Gastrocnemius medialis (tissue), 4 donors: Measurements from ENCODE around the gene ALDH1A2. TPM values are rescaled to one million over a fixed set of nuclear protein-coding genes. Genes with fewer than 3 reads are reported as not detected.
A peak's percentile ranks its signal among the peaks of the same experiment; 100 is the strongest.

ENCODE experiments used
- ATAC-seq, 2 donors: fragments of 150-250 bp; one replicate each; pipeline ENCODE4 v1.9.1; 2016
- DNase-seq, 2 donors: peaks; one replicate each; pipeline ENCODE4 v3.0.0-alpha.2; 2019
- H3K27ac ChIP-seq, 4 donors: fragments of 200-600 bp; sonication (generic); 1 replicate in 1 of 4; 2 replicates in 3 of 4; pipeline ENCODE4 v1.5.1; 2016 to 2018; ENCODE audit warnings: mild to moderate bottlenecking in 2 of 4, moderate library complexity in 1 of 4
- H3K27me3 ChIP-seq, 3 donors: fragments of 200-600 bp; sonication (generic) in 2 of 3; 1 replicate in 1 of 3; 2 replicates in 2 of 3; pipeline versions ENCODE4 v1.5.1 to v1.6.0; 2016 to 2019; ENCODE audit warnings: mild to moderate bottlenecking in 1 of 3, moderate library complexity in 1 of 3
- H3K36me3 ChIP-seq, 2 donors: fragments of 200-600 bp; sonication (generic) in 1 of 2; one replicate each; pipeline ENCODE4 v1.5.1; 2017 to 2018
- H3K4me1 ChIP-seq, 2 donors: fragments of 200-600 bp; sonication (generic) in 1 of 2; one replicate each; pipeline ENCODE4 v1.5.1; 2016 to 2017; ENCODE audit warnings: mild to moderate bottlenecking in 2 of 2
- H3K4me3 ChIP-seq, 4 donors: fragments of 200-600 bp; sonication (generic) in 3 of 4; 1 replicate in 1 of 4; 2 replicates in 3 of 4; pipeline ENCODE4 v1.5.1; 2016 to 2019; ENCODE audit warnings: mild to moderate bottlenecking in 2 of 4
- H3K9me3 ChIP-seq, 3 donors: fragments of 200-600 bp; sonication (generic) in 2 of 3; 1 replicate in 1 of 3; 2 replicates in 2 of 3; pipeline ENCODE4 v1.5.1; 2016 to 2019
- POLR2A ChIP-seq, 2 donors: fragments of 450-650 bp; IDR thresholded peaks; one replicate each; pipeline ENCODE4 v1.6.1; 2017; ENCODE audit warnings: antibody characterized with exemption in 2 of 2, mild to moderate bottlenecking in 2 of 2, moderate library complexity in 2 of 2
- in situ Hi-C, 4 donors: fragments of 200-750 bp; cut with MboI; loops; one replicate each; pipeline versions ENCODE4 v1.15.0 to v1.8.0; 2017; ENCODE audit warnings: low sequenced_read_pairs in 4 of 4
- intact Hi-C: fragments of 100-400 bp; cut with DNase I; formaldehyde crosslinking; loops from one replicate; pipeline ENCODE4 v1.15.1; 2023; ENCODE audit warnings: low total_unique reads
- total RNA-seq, 4 donors: library from RNA; depleted of rRNA; stranded (reverse); fragments of >200 nt; gene quantifications; one replicate each; pipeline versions ENCODE4 v1.1.0 to v1.2.3, GENCODE V29; 2016
- TF ChIP-seq, protein P1 (sequence below), 5 experiments: fragments of 450-650 bp in 3 of 5; fragments of 200-600 bp in 2 of 5; sonication (generic) in 2 of 5; IDR thresholded peaks in 4 of 5; conservative IDR thresholded peaks in 1 of 5; 1 replicate in 4 of 5; 2 replicates in 1 of 5; pipeline ENCODE4 v1.5.1; 2016 to 2019; ENCODE audit warnings: antibody characterized with exemption in 5 of 5, mild to moderate bottlenecking in 3 of 5, moderate library complexity in 3 of 5

The ALDH1A2 gene
- total RNA-seq, 4 donors from 2014 or later: 3.5 to 26.7 (median 5.8) TPM

DNA sequence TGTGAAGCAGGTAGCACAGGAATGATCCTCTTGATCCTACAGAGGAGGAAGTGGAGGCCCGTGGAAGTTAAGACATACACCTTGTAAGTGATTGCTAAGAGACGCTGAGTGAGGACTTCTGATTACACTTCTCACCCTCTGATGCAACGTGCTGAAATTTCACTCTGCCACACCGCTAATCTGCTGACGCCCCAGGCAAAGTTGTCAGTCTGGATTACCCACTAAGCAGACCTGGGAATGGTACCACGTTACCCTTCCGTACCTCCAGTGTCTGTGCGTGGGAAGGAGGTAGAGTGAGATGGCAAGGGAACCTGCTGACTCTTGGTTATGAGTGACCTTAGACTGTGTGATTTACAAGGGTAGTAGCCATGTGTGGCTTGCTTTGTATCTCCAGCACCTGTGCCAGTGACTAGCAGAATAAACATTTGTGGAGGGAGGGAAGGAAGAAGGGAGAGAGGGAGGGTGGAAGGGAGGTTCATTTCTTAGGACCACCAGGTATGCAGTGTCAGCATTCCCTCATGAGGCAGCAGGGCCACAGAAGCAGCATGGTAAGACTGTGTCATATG lies 115.0 kb downstream of the ALDH1A2 start:
- Histone ChIP-seq H3K27ac (no peak overlapping the region), H3K9me3 (no peaks in the 10 kb centered on the region), H3K4me3 (no peak overlapping the region), H3K27me3 (no peaks in the 10 kb centered on the region), H3K36me3 (no peaks in the 10 kb centered on the region), H3K4me1 (no peaks in the 10 kb centered on the region)
- DNase-seq (no peak), ATAC-seq (no peak)
- in situ Hi-C loops: no loop called here
- TF ChIP-seq POLR2A (IDR thresholded peaks at IDR 0.05): no peak
- TF ChIP-seq, protein P1, sequence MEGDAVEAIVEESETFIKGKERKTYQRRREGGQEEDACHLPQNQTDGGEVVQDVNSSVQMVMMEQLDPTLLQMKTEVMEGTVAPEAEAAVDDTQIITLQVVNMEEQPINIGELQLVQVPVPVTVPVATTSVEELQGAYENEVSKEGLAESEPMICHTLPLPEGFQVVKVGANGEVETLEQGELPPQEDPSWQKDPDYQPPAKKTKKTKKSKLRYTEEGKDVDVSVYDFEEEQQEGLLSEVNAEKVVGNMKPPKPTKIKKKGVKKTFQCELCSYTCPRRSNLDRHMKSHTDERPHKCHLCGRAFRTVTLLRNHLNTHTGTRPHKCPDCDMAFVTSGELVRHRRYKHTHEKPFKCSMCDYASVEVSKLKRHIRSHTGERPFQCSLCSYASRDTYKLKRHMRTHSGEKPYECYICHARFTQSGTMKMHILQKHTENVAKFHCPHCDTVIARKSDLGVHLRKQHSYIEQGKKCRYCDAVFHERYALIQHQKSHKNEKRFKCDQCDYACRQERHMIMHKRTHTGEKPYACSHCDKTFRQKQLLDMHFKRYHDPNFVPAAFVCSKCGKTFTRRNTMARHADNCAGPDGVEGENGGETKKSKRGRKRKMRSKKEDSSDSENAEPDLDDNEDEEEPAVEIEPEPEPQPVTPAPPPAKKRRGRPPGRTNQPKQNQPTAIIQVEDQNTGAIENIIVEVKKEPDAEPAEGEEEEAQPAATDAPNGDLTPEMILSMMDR (IDR thresholded peaks at IDR 0.05 in 4 of 5, conservative IDR thresholded peaks at IDR 0.05 in 1 of 5): no peak
- intact Hi-C loops: no loop called here

DNA sequence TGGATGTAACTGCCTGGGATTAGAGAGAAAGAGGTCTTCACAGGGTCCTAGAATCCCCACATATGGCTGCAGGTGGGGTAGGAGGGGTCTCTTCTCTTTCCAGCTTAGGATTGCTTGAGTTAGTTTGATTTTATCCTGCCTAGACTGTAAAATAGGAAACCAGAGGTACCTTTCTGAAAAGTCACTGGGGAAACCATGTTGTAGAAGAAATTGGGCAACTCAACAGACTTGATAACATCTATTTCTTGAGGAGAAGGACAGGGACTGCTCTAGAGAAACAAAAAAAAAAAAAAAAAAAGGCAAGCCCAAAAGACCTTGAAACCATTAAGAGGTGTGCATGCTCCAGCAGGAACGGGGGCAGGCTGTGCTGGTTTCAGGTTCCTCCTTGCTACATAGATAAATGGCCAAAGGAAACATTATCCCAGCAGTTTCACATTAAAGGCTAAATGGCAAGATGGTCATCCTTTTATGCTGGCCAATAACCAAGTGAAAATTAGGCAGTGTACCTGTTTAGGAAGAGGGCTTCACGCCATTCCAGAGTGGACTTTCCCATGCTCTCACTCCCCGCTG lies 116.1 kb downstream of the ALDH1A2 start:
- H3K4me3 ChIP-seq: no peak overlapping the region
- H3K27ac ChIP-seq: no peak overlapping the region
- DNase-seq (no peak), ATAC-seq (no peak)
- intact Hi-C loops (no loop called here), in situ Hi-C loops (no loop called here)
- no peaks in the 10 kb centered on the region for H3K9me3 ChIP-seq
- no peak for TF ChIP-seq POLR2A (IDR thresholded peaks at IDR 0.05)
- TF ChIP-seq, protein P1 (IDR thresholded peaks at IDR 0.05 in 4 of 5, conservative IDR thresholded peaks at IDR 0.05 in 1 of 5): no peak
- H3K36me3 ChIP-seq: no peaks in the 10 kb centered on the region
- no peaks in the 10 kb centered on the region for H3K27me3 ChIP-seq
- H3K4me1 ChIP-seq: no peaks in the 10 kb centered on the region

DNA sequence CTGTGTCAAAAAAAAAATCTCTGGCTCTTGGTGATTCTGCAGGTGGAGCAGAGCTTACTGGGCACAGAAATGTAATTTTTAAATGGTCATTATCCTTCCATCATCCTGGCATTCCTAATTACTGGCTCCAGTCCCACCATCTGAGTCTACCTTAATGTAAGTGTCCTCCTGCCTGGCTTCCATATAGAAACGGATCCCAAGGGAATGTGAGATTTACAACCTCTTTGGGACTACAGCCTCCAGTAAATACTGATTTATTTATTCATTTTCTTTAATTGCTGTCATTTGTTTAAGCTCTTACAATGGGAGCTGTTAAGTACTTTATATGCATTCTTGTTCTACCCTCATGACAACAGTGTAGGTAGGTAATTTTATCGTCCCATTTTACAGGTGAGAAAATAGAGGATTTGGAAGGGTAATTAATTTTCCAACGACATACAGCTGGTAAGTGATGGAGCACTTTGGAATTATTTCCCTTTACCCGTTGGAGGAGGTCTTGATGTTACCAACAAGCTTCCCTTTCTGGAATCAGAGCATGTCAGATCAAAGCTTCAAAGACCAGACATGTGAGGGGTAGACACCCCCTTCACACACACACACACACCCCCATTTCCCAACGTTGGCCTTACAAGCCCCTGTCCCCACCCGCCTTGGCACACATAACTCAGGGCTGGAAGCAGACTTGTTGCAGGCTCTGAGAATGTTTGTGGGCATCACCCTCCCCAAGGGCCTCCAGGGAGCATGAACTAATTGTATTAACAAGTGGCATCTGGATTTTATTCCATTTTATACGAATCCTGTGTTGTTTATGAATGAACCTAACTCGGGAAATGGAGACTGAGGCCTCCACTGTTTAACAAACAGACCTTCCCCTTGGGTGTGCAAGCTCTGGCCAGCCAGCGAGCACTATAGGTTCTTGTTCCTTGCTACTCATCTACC lies 116.9 kb downstream of the ALDH1A2 start:
- TF ChIP-seq, protein P1 (IDR thresholded peaks at IDR 0.05 in 4 of 5, conservative IDR thresholded peaks at IDR 0.05 in 1 of 5): no peak
- TF ChIP-seq POLR2A (IDR thresholded peaks at IDR 0.05): no peak
- H3K9me3 ChIP-seq: no peaks in the 10 kb centered on the region
- no peaks in the 10 kb centered on the region for H3K27me3 ChIP-seq
- H3K4me3 ChIP-seq: no peak overlapping the region
- no peak overlapping the region for H3K27ac ChIP-seq
- ATAC-seq (no peak), DNase-seq (no peak)
- H3K36me3 ChIP-seq: no peaks in the 10 kb centered on the region
- in situ Hi-C loops (no loop called here), intact Hi-C loops (no loop called here)
- no peaks in the 10 kb centered on the region for H3K4me1 ChIP-seq

DNA sequence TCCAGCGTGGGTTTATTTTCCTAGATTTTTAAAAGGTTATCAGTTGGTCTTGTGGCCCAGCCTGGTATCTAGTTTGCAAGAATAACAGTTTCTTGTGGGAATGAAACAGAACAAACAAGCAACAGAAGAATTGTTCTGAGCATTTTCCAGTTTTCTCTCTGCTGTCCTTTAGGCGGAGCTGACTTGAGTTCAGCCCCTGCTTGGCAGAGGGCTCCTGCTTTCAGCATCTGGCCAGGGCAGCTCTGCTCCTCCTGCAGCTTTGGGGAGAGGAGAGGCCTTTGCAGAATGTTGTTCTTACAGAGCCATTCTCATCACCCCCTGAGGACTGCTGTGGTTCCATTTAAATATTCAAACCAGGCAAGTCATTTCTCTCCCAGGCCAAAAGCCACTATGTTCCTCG lies 117.7 kb downstream of the ALDH1A2 start:
- intact Hi-C loops (no loop called here), in situ Hi-C loops (no loop called here)
- no peak overlapping the region for H3K27ac ChIP-seq
- no peaks in the 10 kb centered on the region for H3K36me3 ChIP-seq
- no peak for ATAC-seq
- H3K4me1 ChIP-seq: no peaks in the 10 kb centered on the region
- DNase-seq: peak in 1 of 2 donors; percentile 32
- H3K27me3 ChIP-seq: no peaks in the 10 kb centered on the region
- TF ChIP-seq, protein P1 (IDR thresholded peaks at IDR 0.05 in 4 of 5, conservative IDR thresholded peaks at IDR 0.05 in 1 of 5): no peak
- no peak for TF ChIP-seq POLR2A (IDR thresholded peaks at IDR 0.05)
- H3K9me3 ChIP-seq: no peaks in the 10 kb centered on the region
- no peak overlapping the region for H3K4me3 ChIP-seq
